HG02588 (cell line): ENCODE measurements around the gene NRIP2.

Experiments
- ATAC-seq: cut with Tn5 transposase; IDR thresholded peaks from one replicate; pipeline ENCODE4 v1.9.1; 2021; ENCODE audit warnings: mild to moderate bottlenecking, moderate library complexity; ENCODE audit not compliant: unreplicated experiment

The NRIP2 gene

DNA sequence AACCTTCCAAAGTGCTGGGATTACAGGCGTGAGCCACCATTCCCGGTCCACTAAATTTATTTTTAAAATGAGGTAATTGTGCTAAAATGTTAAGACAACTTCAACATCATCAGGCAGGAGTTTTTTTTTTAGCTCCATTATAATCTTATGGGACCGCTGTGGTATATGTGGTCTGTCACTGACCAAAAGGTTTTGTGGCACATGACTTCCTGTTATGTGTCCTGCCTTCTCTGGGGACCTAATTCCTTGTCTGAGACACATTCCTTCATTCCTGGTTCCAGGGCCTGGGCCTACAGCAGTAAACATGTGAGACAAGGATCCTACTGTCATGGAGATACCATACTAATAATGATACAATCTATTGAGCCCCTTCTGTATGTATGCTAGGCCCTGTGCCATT is 17.1 kb upstream of the NRIP2 start:
- no peak for ATAC-seq

DNA sequence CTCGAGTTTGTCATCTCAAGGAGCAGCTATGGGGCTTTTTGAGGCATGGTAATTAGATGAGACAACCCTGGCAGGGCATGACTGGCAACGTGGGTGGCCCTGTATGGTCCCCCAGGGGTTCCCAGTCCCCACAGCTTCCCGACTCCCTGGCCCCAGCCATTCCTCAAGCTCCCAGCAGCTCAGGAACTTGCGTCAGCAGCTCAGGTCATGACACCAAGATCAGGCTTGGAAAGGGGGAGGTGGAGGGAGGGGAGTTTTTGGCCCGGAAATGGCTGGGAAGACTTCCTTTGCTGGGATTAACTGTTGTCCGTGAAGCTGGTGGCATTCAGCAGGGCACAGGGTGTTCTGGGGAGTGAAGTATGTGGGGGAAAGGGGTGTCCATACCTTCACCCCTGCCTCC is 10.4 kb upstream of the NRIP2 start:
- no peak for ATAC-seq

DNA sequence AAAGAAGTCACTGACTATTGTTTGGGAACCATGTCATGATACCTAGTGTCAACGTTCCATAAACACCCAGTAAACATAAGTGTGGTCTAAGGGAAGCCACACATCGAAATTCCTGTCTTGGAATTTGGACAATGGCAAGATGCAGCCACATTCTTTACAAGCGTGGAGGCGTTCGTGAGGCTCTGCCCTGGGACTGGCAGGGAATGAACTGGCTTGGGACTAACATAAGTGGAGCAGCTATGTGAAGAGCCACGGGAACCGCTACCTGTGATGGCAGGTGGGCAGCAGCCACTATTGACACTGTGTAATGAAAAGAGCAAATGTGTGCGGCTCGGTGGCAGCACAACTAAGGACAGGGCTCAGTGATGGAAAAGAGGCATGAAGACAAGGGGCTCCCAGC is 10.0 kb upstream of the NRIP2 start:
- ATAC-seq: no peak

DNA sequence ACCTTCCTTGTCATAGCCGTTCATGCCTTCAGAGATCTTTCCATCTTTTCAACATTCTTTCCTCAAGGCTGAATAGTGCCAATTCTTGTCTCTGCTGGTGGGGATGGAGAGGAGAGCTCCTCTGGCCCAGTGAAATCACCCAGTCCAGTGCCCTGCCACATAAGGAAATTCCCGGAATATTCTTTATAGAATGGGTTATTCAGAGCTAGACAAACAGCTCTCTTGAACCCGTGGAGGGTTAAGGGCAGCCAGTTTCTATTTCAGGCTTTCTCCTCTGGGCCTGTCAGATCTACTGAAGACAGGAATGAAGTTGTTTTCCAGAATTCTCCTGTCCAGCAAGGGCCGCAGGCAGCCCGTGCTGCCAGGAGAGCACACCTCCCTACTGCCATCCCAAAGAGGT is 8.1 kb upstream of the NRIP2 start:
- no peak for ATAC-seq

DNA sequence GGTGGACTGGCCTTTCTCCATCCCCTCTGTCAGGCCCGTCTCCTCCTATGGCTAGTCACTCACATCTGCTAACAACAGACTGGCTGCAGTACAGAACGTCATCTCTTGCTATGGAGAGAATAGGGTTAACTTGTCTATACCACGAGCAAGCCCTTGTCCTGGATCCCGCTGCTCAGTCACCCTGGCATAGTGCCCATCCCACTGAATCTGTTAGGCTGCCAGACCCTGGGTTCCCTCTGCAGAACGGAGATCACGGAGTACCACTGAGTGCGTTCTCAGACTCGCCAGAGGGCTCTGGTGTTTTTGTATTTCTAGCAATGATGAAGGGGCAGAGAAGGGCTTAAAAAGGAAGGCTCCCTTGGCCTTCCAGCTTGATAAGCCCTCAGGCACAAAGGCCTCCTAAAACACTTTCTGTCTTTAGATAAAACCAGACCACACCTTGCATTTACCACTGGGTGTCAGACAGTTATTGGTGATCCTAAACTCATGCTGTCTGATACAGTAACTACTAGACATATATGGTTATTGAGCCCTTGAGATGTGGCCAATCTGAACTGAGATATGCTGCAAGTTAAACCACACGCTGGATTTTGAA is 6.3 kb upstream of the NRIP2 start:
- no peak for ATAC-seq

DNA sequence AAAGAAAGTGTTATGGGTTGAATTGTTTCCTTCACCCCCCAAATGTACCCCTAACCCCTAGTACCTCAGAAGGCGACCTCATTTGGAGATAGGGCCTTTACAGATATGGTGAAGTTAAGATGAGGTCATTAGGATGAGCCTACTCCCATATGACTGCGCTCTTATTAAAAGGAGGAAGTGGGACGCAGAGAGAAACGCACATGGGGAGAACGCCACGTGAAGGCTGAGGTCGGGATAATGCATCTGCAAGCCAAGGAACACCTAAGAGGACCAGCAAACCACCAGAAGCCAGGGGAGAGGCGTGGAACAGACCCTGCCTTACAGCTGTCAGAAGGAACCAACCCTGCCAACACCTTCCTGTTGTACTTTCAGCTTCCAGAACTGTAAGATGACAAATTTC is 1.7 kb upstream of the NRIP2 start:
- no peak for ATAC-seq

DNA sequence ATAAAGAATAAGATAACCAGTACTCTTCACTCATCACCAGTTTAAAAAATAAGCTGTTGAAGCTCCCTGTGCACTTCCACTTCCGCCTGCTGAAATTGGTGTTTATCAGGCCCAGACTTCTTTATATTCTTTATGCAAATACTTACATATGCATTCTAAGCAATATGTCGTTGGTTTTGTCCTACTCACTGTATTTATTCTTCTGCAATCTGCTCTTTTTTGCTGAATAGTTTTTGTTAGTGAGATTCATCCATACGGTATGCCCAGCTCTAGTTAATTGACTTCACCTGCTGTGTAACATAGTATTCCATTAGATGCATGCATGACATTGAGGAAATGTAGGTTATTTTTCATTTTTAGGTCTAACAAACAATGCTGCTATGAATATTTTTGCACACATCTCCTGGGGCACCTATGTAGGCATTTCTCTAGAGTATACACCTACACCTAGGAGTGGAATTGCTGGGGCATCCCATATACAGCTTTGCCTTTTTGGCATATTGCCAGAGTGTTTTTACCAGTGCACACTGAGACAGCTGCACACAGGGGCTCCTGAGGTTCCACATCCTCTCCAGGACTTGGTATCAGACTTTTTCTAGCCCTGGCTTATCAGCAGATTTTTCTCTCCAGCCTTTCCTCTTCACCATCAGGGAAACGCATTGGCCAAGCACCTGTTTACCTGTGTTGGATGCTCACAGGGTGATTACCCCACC is 1.0 kb upstream of the NRIP2 start:
- no peak for ATAC-seq

DNA sequence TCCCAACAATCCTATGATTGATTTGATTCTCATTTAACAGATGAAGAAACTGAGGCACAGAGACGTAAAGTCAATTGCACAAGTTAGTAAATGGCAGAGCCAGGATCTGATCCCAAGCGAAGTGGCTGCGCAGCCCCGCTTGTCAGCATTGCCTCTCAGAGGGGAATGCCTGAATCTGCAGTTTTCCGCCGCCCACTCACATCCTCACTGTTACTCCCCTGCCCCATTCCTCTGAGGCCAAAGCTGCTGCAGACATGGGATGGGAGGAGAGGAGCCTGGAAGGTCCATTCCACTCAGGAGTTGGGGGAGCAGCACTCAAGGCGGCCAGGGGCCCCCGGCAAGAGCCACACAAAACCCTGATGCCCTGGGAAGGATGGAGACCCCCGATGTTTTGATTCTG is 1.0 kb downstream of the NRIP2 start:
- no peak for ATAC-seq

DNA sequence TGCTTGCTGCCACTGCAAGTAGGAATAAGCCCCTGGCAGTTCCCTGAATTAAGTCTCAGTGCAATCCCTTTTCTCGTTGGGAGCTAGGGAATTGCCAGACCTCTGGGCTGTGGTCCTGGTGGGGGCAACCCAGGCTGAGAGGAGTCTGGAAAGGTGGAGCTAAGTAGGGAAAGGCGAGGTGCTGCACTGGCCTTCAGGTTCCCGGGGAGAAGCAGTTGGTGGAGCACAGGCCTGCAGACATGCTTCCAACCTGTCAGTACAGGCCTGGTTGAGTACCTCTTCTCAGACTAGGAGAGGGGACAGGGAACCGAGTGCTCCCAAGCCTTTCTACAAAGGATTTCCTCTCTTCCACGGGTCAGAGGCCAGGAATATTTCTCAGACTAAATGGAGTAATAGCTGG is 1.5 kb downstream of the NRIP2 start:
- ATAC-seq: no peak

DNA sequence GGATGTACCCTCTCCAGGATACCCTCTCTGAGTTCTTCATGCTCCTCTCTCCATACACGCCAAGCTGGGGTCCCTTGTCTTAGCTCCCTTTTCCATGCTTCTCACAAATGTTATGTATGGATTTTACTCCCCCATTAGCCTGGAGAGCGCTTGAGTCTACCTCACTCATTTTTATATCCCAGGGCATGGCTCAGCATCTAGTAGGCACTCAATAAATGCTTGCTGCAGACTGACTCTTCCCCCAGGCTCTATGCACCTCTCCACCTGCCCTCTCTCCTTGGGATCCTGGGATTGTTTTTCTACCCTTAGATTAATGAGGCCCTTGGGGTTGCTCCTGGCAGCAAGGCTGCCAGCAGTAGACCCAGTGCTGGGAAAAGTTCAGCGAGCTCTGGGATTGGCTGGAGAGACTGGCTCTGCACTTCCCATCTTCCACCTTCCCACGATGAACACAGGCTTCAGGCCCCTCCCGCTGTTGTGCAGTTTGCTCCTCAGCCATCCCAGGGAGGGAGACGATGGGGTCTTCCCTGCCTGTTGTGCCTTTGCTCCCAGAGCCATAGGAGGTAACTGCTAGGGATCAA is 2.2 kb downstream of the NRIP2 start:
- no peak for ATAC-seq

DNA sequence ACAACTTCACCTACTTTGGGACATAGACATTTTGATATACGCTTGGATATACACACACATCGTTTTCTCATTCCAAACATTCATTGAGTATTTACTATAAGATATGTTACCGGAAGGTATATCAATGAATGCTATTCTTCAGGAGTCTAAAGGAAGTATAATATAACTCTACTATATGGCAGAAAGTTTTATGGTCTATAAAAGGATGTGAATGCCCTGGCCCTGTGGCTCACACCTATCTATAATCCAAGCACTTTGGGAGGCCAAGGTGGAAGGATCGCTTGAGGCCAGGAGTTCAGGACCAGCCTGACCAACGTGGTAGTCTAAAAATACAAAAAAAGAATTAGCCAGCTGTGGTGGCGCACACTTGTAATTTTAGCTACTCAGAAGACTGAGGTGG is 5.6 kb downstream of the NRIP2 start:
- no peak for ATAC-seq

DNA sequence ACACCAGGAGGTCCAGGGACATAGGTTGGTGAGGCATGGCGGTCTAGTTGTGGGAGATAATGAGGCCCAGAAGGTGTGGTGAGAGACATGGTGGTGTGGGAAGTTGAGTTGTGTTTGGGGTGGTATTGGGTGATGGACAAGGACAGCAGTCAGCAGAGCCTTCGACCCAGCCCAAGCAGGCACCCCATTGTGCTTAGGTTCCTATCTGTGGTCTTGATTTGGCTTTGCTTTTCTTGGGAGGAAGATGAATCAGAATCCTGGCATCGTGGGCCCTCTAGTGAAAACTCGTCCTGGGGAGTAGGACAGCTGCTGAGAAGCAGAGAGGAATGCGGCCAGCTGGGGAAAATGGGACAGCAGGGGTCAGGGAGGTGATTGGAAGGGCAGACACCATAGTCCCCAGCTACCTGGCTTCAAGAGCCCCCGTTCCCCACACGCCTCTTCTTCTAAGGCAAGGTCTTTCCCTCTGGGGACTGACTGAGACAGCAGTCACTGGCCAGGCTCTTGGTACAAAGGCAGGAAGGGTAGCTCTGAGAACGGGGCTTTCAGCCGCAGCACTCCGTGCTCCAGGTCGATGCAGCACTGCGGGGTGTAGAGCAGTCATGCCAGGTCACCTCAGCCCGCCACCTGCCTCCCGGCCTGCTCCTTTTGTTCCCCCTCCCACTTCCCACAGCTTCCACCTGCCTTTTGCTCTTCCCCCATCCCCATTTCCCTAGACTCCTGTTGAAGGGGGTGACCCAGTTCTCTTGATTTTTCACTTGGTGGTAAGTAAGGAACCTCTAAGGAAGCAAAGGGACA is 7.9 kb downstream of the NRIP2 start:
- no peak for ATAC-seq

DNA sequence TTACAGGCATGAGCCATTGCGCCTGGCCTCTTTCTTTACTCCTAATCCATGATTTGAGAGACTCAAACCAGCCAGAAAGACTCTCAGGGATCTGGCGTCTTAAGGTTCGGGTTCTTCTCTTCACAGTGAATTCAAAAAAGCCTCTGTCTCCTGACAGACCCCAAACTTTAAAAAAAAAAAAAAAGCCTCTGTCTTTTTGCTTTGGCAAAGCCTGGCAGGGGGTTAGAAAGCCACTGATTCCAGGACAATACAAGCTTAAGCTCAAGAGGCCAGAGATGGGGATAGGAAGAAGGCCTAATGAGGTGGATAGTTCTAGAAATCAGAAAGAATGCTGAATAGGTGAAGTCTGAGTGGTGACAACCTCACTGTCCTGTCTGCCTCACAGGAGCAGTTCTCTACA is 8.8 kb downstream of the NRIP2 start:
- ATAC-seq: no peak

DNA sequence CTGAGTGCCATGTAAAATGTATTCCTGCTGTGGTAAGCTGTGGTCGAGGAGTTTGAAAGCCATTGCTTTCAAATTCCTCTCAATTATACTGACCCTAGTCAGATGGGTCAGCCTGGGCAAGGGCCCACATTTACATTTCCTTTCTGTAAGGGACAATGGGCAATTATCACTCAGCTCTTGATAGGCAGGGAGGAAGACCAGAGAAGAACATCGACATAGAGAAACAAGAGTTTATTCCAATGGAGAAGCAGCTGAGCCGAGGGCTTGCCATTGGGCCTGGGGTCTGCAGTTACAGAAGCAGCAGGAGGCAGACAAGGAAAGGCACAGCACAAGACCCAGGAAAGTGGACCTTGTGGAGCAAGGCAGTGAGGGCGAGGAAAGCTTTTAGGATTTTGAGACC is 9.7 kb downstream of the NRIP2 start:
- ATAC-seq: no peak

DNA sequence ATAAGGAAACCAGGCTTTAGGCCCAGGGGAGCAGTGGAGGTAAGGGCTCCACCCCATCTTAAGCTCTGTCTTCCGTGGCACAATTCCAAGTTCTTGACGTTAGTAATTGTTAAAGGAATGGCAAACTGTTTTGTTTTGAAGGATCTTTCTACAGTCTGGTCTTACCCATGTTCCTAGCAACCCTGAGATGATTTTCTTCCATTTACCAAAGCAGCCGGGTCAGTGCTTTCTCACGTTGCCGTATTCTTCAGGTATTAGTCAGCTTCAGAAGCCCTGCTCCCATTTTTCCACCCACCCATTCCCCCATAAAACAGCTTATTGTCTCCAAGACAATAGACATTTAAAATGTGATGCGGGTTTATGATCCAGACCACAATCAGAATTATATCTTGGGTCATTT is 10.3 kb downstream of the NRIP2 start:
- no peak for ATAC-seq

DNA sequence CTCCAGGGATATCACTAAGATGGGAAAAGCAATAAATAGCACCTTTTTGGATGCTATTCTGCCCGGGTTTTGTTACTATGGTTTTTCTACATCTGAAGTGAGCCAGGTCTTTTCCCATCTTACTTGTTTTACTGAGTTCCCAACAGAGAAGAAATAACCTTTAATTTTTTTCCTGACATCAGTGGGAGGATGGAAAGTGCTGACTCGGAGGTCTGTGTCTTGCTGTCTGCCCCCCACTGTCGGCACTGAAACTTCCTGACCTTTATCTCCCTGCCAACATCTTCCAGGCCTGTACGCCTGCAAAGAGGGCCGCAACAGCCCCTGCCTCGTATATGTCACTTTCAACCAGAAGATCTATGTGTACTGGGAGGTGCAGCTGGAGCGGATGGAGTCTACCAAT is 11.4 kb downstream of the NRIP2 start:
- ATAC-seq: no peak

DNA sequence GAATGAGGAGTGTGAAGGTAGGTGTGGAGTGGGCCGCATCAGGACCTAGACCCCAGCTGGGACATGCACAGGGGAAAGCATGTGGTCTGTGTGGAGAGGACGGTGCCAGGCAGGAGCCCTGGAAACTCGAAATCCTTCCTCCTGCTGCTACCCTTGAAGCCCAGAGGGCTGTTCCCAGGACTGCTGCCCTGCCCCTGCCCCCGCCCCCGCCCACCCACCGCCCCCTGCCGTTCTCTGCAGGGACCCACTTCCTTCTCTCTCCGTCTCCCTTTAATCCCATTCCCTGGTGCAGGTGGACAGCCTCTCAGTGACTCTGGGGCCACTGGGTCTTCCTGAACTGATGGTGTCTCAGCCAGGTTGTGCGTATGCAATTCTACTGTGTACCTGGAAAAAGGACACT is 14.4 kb downstream of the NRIP2 start:
- no peak for ATAC-seq

DNA sequence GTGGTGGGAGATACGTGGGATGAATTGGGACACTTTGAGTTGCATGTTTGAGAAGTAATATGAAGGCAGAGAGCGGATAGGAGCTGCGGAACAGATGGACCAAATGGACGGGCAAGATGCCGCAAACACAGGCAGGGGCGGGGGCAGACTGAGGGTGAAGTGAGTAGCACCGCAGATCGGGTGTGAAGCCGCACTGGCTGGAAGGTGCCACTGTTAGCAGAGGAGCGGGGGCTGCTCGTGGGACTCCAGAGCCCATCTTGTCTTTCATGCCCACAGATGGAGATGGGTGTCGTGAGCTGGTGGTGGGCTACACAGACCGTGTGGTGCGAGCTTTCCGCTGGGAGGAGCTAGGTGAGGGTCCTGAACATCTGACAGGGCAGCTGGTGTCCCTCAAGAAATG is 15.0 kb downstream of the NRIP2 start:
- ATAC-seq: no peak

DNA sequence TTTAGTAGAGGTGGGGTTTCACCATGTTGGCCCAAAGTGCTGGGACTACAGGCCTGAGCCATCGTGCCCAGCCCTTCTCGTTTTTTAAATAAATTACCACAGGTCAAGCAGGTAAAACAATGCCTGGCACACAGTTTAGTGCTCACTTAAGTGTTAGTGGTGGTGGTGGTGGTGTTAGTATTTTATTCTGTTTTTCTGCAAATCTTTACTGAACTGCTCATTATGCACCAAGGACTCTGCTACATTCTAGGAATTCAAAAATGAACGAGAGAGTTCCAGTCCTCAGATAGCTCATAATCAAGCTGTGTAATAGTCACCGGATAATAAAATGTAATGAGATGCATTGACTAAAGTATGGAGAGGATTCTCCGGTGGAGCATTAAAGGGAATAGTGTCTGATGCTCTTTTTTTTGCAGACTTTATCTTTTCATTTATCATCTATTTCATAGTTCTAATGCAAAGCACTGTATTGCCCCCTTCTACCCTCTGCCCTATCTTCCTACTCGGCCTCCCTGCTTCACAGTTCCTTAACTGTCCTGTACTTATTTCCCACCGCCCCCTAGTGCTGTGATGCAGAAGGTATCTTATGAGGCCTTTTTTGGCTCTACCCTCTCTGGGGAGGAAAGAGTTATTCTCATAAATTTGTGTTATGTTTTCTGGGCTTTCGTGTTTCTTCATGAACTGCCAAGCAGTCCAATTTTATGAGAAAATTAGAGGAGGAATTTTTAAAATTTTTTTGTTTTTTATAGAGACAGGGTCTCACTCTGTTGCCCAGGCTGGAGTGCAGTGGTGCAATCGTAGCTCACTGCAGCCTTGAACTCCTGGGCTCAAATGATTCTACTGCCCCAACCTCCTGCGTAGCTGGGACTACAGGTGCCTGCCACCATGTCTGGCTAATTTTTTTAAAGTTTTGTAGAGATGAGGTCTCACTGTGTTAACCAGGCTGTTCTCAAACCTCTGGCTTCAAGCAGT is 21.3 kb downstream of the NRIP2 start:
- ATAC-seq: peak; percentile 31

DNA sequence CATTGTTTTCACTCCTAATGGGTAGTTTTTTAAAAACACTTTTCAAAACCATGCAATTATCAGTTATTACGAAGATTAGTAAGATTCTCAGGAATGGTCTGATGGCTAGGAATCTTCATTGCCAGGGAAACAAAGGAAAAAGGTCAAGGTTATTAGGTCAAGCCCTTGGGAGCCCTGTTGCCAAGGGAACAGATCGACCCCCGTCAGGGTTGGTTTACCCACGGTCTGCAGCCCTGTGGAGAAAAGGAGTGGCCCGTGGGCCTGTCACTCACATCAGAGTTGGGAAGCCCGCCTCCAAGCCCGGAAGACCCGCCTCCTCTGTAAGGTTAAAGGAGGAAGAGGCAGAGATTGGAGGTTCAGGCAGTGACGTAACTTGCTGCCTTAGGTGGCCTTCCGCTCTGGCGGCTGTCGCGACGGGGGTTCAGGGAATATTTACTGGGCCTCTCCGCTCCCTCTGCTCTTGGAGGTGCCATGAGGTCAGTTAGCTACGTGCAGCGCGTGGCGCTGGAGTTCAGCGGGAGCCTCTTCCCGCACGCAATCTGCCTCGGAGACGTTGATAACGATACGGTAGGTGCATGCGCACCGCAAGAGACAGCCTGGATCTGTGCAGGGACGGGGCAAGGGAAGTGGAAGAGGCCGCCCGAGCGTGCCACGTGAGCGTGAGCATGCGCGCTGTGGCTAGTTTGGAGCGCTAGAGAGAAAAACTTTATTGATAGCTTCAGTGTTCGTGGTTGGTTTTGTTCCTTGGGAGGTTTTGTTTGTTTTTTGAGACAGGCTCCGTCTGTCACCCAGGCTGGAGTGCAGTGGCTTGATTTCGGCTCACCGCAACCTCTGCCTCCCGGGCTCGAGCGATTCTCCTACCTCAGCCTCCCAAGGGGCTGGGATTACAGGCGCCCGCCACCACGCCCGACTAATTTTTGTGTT is 22.3 kb downstream of the NRIP2 start, which contains the start of gene ITFG2:
ITFG2 (plus strand) TSS at position 379 of the 924 bp plus-strand sequence; CDS start at position 472, 93 bp downstream.
- ATAC-seq: peak; percentile 96
